Kidney tubule cell (primary cell): ENCODE results near the gene VAPA.
A peak's percentile ranks its signal among the peaks of the same experiment; 100 is the strongest.
"Not testable (repeated sequence)": the region's sequence is repeated elsewhere in the genome, so short reads cannot be mapped to it uniquely, and the experiment has no call there.

ENCODE experiments used
- DNase-seq: peaks from one replicate; pipeline ENCODE4 v3.0.0-alpha.2; 2018; ENCODE audit warnings: low spot score

Gene VAPA

DNA sequence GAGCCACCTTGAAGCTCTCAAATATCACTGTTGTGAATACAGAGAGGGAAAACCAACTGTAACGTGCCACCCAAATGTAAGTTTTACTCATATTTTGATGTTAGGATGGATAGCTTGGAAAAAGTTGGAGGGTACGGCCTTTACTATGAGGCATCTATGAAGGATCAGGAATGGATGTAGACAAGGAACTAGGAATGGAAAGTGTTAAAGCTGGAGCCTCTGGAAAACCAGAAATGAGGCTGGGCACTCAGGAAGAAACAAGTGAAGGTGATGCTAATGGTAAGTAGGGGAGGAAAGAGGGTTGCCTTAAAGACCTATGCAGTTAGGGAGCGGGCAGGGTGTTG is 27.8 kb upstream of the VAPA start:
- DNase-seq, result no peak

DNA sequence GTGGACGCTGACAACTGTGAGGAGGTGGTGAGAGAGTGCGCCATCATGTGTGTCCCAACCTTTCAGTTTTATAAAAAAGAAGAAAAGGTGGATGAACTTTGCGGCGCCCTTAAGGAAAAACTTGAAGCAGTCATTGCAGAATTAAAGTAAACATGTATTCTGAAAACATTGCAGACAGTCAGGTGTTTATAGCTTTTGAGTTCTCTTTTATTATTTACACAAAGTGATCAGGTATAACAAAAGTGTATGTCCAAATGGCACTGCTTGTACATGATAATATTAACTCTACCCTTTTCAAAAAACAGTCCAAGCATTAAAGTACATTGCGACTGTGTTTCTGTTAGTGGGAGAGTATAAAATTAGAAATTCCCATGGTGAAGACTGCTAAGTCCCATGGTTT is 25.8 kb upstream of the VAPA start:
- DNase-seq, result no peak

DNA sequence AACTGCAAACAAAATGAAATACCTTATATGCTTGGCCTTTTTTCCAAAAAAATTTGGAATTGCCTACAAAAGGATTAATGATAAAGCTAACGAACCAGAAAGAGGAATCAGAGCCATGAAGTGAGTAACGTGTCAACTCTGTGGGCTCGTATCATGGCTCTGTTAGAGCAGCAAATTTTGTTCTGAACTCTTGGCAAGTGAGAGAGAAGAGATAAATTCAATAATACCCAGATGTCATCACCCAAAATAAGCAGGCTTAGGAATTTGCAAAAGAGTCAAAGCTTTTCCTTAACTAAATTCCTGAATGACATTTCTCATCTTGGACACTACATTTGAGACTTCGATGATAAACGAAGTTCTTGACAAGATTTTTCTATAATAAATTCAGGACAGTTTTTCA is 23.6 kb upstream of the VAPA start:
- no peak for DNase-seq

DNA sequence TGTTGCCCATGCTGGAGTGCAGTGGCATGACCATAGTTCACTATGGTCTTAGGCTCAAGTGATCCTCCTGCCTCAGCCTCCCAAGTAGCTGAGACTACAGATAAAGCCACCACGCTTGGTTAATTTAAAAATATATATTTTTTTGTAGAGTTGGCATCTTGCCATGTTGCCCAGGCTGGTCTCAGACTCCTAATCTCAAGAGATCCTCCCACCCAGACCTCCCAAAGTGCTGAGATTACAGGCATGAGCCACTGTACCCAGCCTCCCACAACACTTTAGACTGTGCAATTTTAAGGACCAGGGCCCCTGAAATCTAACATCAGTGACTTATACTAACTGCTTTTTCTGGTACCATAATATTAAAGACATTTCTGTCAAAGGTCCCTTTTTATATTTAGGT is 22.9 kb upstream of the VAPA start:
- DNase-seq, result no peak

DNA sequence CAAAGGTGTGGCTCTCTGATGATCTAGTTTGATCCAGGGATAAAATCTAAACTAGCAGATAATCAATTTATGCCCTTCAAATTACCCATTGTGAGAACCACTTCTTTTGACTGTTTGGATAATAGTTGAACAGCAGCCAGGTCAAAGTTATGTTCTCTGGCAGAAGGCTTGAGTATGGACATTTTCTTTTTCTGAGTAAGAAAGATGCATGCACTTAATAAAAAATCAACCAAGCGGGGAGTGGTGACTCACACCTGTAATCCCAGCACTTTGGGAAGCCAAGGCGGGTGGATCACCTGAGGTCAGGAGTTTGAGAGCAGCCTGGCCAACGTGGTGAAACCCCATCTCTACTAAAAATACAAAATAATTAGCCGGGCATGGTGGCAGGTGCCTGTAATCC is 22.3 kb upstream of the VAPA start:
- peak; percentile 73 for DNase-seq

DNA sequence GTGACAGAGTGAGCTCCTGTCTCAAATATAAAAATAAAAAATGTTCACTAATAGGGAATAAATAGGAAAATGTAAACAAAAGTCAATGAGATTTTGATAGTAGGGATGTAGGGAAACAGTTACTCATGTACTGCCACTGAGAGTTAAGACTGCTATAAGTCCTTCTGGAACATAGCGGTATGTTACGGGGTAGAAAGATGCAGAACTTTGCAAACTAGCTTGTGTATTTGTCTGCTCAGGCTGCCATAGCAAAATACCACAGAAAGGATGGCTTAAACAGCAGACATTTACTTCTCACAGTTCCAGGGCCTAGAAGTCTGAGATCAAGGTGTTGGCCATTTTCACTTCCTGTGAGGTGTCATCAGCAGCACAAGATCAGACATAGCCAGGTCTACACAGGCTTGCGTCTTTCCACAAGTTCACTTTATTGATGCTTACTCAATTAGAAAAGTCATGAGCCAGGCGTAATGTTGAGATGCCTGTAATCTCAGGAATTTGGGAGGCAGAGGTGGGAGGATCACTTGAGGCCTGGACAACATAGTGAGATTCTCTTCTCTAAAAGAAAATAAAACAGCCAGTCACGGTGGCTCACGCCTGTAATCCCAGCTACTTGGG is 19.3 kb upstream of the VAPA start:
- no peak for DNase-seq

DNA sequence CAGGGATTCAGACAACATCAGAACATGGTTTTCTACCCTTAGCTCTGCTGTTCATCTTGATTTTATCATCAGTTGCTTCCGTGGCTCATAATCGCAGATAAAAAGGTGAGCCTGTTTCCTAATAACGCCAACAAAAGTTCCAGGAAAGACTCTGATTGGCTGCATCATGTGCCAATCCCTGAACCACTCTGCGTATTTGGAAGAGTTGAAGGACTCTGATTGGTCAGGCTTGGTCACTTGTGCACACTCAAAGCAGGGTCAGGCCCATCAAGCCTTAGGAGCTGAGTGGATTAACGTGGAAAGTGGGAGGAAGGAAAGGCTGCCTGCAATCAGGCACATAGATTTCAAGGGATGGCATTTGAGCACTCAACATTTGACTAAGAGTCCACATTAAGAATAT is 16.7 kb upstream of the VAPA start:
- DNase-seq, result no peak

DNA sequence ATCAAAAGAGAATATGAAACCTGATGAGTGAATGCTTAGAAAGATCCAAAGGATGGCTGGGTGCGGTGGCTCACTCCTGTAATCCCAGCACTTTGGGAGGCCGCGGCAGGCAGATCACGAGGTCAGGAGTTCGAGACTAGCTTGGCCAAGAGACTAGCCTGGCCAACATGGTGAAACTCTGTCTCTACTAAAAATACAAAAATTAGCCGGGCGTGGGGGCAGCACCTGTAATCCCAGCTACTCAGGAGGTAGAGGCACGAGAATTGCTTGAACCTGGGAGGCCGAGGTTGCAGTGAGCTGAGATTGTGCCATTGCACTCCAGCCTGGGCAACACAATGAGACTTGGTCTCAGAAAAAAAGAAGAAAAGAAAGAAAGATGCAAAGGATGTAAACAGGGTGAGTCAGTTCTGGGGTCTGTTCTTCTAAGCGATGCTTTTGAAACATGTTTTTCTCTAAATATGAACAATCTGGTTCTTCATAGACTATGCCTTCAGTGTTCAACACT is 16.0 kb upstream of the VAPA start:
- DNase-seq, result not testable (repeated sequence)

DNA sequence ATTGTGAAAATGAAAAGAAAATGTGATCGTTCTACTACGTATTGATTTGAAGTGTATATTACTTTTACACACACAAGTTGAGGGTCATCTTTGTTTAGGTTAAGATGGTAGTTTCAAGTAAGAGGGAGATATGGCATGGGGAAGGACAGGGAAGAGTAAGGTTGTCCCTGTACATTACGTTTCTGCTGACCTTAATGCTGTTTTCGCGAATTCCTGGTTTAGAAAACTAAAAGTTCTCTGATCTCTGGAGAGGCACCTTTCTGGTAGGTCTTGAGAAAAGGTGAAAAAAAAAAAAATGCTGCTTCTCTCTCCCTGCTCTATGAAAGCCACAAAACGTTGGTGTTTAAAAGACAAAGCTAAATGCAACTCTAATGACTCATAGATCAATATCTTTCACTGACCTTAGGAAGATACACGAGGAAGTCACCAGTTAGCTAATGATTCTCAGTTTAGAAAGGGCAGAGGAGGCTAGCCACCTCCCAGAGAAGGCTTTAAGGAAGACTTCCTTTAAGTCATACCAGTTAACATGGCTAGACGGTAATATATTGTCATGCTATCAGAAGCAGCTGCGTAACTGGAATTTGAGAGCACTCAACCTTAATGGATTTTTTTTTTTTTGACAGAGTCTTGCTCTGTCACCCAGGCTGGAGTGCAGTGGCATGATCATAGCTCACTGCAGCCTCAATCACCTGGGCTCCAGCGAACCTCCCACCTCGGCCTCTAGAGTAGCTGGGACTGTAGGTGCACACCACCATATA is 14.8 kb upstream of the VAPA start:
- peak; percentile 97 for DNase-seq

DNA sequence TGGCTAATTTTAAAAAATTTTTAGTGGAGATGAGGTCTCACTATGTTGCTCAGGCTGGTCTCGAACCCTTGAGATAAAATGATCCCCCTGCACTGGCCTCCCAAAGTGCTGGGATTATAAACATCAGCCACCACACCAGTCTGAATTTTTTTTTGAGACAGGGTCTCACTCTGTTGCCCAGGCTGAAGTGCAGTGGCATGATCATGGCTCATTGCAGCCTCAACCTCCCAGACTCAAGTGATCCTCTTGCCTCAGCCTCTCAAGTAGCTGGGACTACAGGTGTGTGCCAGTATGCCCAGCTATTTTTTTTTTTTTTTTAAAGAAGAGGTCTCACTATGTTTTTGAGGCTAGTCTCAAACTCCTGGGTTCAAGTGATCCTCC is 14.3 kb upstream of the VAPA start:
- not testable (repeated sequence) for DNase-seq

DNA sequence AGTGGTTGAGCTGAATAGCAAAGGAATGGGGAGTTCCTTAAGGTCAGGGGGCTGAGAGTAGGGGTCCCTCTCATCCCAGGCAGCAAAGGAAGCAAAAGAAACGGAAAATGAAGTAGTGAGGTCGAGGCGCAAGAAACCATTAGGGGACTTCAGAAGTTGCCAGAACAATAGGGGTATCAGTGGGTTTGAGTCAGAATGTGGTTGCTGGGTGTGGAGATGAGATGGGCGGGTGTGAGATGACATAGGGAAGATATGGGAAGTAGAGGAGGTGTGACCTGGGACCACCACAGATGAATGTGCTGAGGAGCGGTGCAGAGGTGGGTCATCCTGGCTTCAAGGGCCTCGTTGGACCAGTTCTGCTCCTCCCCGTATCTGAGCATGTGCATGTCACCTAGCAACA is 13.1 kb upstream of the VAPA start:
- DNase-seq, result no peak

DNA sequence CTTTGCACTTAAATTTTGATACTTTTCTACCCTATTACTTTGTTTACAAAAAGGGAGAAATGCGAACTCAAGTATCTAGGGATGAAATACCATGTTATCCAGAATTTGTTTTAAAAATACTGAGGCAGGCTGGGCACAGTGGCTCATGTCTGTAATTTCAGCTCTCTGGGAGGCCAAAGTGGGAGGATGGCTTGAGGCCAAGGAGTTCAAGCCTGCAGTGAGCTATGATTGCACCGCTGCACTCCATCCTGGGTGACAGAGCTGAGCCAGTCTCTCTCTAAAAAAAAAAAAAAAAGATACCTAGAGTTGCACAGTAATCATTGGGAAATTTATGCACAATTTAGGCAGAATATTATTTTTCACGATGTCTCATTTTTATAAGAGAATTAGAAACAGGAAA is 12.4 kb upstream of the VAPA start:
- peak; percentile 68 for DNase-seq

DNA sequence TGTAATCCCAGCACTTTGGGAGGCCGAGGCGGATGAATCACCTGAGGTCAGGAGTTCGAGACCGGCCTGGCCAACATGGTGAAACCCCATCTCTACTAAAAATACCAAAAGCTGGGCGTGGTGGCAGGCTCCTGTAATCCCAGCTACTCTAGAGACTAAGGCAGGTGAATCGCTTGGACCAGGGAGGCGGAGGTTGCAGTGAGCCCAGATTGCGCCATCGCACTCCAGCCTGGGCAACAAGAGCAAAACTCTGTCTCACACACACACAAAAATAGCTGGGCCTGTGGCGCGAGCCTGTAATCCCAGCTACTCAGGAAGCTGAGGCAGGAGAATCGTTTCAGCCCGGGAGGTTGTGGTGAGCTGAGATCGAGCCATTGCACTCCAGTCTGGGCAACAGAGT is 11.6 kb upstream of the VAPA start:
- DNase-seq, result not testable (repeated sequence)

DNA sequence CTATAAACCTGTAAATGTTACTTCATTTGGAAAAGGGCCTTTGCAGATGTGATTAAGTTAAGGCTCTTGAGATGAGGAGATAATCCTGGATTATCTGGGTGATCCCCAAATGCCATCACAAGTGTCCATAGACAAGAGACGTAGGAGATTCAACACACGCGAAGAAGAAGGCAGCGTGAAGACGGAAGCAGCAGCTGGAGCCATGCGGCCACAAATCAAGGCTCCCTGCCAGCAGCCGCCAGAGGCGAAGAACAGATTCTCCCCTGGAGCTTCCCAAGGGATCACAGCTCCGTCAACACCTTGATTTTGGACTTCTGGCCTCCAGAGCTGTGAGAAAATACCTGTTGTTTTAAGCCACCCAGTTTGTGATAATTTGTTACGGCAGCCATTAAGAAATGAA is 11.0 kb upstream of the VAPA start:
- DNase-seq, result no peak

DNA sequence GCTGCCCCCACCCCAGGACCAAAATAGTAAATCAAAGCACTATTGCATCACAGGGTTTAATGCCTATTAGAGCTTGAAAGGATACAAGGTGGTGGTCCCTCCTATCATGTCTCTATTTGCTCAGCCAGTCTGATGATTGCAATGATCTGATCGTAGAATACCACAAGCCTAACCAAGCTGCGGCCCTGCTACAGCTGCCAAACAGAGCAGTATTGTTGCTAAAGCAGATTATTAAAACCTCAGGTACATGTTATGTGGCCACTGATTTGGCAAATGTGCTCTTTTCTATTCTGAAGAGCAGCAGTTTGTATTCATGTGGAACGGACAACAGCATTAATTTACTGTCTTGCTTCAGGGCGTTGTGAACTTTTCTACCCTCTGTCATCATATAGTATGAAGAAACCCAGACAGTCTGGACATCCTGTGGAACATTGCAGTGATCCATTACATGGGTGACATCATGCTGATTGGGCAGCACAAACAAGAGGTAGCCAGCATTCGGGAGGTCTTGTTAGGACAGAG is 8.4 kb upstream of the VAPA start:
- DNase-seq, result peak; percentile 71

DNA sequence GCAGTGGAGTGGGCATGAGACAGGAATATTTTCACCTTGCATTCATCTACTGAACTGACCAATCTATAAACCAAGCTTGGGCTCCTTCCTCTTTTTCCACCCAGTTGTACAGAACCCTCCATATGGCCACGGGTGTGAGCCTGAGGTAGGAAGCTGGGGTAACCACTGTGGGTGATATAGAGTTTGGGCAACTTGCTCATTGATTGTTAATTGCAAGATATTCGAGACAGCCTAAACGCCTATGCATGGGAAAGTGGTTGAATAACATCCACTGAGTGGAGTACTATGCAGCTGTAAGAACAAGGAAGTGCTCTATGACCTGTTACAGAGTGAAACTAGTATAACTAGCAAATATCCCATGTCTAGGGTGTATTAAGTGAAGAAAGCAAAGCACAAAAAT is 7.3 kb upstream of the VAPA start:
- no peak for DNase-seq

DNA sequence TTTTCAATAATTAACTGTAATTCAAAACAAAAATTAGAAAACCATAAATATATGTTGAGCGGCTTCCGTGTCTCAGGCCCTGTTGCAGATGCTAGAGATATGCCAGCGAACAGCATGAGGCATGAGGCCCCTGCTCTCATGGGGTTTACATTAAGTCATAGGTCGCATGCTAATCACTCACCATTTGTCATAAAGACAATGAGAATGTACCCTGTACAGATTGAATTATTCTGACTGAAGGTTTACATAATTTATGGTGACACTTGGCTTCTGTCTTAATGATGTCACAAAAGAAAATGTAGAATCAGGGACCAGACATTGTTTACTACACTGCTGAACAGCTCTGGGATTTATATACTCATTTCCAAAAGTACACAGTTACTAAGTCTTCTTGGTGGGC is 5.9 kb upstream of the VAPA start:
- no peak for DNase-seq

DNA sequence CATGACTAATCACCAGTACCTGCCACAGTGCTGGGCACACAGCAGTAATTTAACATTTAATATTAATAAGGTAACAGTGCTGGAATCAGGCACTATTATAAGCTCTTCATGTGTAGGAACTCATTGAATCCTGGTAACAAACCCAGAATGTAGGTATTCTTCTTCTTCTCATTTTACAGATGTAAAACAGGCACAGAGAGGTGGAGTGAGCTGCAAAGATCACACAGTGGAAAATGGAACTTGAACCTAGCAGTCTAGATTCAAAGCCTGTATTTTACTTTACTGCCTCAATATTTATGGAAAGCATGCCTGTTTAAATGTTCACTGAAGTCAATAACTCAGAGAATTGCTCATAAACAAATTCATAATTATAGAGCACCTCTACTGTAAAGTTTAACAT is 3.7 kb upstream of the VAPA start:
- DNase-seq, result no peak

DNA sequence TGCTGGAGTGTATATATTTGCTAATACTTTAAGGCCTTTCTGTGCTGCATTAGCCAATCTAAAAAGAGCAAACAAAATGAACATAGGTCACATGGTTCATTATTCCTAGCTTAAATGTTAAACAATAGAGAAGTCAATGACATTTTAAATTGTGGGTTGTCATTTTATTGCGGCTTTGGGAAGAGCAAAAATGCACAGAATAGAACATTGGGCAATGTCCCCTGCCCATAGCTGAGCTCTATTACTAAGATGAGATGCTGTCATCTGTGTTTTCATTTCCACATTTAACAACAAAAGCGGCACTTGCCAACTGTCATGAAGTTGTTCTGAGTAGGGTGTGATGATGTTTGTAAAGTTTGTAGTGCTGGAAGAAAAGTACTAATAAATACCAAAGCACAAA is 3.2 kb upstream of the VAPA start:
- DNase-seq, result no peak

DNA sequence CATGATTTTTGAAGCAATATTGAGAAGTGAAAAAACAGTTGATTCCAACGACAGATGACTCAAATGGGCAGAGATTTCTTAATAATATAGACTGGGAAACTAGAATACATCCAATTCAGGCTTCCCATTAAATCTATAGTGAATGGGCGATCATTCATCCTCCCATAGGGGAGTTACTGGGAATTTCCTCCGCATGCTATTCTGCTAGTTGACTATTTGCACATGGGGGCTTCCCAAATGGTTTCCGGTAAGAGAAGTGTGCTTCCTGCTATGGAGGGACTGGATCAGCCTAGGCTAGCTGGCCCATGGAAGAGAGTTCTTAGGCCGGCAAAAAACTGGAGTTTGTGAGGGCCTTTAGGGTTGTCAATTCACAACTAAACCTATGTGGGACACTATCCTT is 2.6 kb upstream of the VAPA start:
- no peak for DNase-seq

DNA sequence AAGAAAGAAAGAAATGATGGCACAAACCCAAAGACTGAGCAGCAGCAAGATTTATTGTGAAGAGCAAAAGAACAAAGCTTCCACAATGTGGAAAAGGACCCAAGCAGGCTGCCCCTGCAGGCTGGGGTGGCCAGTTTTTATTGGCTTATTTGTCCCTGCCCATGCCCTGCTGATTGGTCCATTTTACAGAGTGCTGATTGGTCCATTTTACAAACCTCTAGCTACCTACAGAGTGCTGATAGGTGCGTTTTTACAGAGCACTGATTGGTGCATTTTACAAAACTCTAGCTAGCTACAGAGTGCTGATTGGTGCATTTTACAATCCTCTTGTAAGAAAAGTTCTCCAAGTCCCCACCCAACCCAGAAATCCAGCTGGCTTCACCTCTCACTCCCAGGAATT is 1.5 kb upstream of the VAPA start:
- DNase-seq, result not testable (repeated sequence)

DNA sequence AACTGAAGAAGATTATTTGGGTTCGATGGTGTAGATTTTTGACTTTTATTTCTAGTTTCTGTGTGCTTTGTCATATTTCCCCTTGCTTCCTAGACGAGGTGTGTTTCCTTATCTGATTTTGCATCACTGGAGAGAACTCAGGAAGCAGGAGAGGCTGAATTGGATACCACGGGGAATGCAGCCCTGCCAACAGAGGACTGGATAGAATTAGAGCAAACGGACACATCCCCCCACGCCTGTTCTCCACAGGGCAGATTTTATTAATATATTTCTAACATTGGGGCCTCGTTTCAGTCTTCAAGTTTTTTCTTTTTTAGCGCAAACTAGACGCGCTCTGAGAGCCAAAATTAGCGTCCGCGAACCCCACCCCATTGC is 678 bp upstream of the VAPA start:
- DNase-seq, result no peak

DNA sequence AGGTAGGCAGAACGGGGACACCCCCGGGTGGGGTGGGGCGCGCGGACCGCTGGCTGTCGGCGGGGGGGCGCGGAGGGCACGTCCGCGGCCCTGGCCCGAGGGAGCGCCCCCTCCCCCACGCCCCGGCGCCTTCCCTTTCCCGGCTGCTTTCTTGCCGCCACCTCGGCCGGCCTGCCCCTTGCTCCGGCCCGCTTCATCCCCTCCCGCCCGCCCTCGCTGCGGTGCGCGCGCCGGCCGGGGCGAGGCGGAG is 443 bp downstream of the VAPA start:
- no peak for DNase-seq

DNA sequence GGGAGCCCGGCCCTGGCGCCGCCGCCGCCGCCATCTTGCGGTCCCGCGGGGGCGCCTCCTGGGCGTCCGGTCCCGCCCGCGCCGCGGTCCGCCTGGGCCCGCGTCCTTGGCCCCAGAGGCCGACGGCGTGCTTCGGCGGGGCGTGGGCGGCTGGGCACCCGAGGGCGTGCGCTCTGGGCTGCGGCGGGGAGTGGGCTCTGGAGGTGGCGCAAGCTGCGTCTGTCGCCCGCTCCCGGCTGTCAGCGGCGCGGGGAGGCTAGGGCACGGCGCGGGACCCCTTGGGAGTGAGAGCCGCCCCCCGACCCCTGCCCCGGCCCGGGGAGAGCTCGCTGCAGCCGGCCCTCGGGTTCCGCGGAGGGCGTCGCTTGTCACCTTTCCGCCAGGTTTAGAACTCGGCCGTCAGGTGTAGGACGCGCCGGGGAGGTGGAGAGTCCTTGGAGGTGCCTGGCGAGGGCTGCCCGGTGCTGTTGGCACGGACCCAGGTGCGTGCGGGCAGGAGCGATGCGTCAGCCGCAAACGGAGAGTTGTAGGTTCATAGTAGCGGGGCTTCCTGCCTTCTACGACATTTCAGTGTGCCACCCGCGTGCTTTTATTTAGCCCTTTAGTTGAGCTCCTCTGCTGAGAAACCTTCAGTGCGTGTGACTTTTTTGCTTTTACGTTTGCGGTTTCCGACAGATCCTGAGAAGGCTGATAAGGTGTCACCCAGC is 921 bp downstream of the VAPA start:
- peak; percentile 91 for DNase-seq
